GM12873 (cell line): Measurements from ENCODE around the gene MRPS15.

Experiments used
- CTCF ChIP-seq: IDR thresholded peaks from 2 replicates; pipeline ENCODE4 v1.5.1; 2012; ENCODE audit warnings: low read depth, mild to moderate bottlenecking, moderate library complexity, low read length, control low read depth; ENCODE audit not compliant: insufficient read depth; ENCODE audit errors: missing control alignments

Gene MRPS15

GRCh38 chr1:36463803-36464604, at the start of gene MRPS15:
TSS of gene MRPS15 (minus strand) at chr1:36464384. CDS start at chr1:36464275, 109 bp downstream.
- no peak for TF ChIP-seq CTCF

GRCh38 chr1:36512842-36513241, 48.7 kb upstream of the MRPS15 start:
- TF ChIP-seq CTCF = no peak

DNA sequence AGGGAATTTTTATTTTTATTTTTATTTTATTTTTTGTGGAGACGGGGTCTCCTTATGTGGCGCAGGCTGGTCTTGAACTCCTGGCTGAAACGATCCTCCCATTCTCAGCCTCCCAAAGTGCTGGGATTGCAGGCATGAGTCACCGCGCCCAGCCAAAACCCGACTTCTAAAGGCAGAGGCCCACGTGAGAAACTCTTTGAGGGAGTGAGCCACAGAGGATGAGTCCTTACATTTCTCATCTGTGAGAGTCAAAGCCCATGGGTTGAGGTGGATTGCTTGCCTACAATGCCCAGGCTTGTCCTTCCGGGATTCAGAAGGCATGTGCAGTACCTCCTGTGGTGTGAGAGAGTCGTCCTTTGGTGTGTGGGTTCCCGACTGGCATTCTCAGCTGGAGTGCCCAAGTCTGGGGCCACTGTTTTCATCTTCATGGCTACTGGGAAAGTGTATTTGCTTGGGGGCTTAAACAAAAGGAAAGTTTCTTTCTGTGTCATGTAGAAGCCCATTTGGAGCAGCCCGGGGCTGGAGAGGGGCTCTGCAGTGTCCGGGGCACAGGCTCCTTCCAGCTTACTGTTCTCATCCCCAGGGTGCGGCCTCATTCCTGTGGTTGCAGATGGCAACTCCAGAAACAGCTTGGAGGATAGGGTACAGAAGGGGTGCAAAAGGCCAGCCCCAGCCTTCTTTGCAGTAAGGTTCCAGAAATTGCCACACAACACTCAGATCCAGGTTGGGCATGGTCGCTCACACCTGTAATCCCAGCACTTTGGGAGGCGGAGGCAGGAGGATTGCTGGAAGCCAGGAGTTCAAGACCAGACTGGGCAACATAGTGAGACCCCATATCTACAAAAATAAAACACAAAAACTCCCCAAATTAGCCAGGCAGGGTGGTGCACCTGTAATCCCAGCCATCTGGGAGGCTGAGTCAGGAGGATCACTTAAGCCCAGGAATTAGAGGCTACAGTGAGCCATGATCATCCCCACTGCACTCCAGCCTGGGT, 47.9 kb upstream of the MRPS15 start:
- no peak for TF ChIP-seq CTCF

DNA sequence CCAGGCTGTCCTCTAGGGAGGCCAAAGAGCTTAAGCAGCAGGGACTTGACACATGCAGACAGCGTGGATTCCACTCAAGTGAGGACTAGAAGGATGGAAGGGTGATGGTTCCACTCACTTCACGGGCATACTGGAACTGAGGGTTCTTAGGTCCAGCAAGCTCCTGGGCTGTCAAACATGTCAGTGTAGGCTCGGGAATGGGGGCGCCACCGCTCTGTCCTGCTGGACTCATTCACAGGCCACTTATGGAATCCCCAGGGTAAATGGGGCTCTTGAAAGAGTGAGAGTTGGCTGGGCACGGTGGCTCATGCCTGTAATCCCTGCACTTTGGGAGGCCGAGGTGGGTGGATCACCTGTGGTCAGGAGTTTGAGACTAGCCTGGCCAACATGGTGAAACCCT, 46.2 kb upstream of the MRPS15 start:
- TF ChIP-seq CTCF = no peak

GRCh38 chr1:36508257-36508656, 44.1 kb upstream of the MRPS15 start:
- TF ChIP-seq CTCF = no peak

GRCh38 chr1:36506276-36506920, 42.2 kb upstream of the MRPS15 start:
- no peak for TF ChIP-seq CTCF
